Measurements from ENCODE around the gene CENPM.

CENPM gene

GRCh38 chr22:41923595-41924276 is 23.2 kb downstream of the CENPM start:
- no peak for TF ChIP-seq CTCF (IDR thresholded peaks at IDR 0.05)

- no peak for TF ChIP-seq CTCF (IDR thresholded peaks at IDR 0.05)
These were observed 23.9 kb downstream of the CENPM start for GRCh38 chr22:41922940-41923594.

GRCh38 chr22:41922328-41922727 is 24.6 kb downstream of the CENPM start:
- TF ChIP-seq CTCF (IDR thresholded peaks at IDR 0.05) = no peak

- TF ChIP-seq CTCF (IDR thresholded peaks at IDR 0.05) = no peak
These were observed 26.5 kb downstream of the CENPM start for GRCh38 chr22:41920271-41920976.

GRCh38 chr22:41919357-41920224 is 27.4 kb downstream of the CENPM start:
- no peak for TF ChIP-seq CTCF (IDR thresholded peaks at IDR 0.05)

GRCh38 chr22:41917903-41918791 is 28.8 kb downstream of the CENPM start:
- TF ChIP-seq CTCF (IDR thresholded peaks at IDR 0.05) = no peak
